ENCODE results near the gene CDK6. TPM values are rescaled to one million over a fixed set of nuclear protein-coding genes. Genes with fewer than 3 reads are reported as not detected.

CDK6 gene
- total and polyA plus RNA-seq, 2 of the 8 experiments (the other 6 are each of a cell fraction or from before 2014, with no cell fraction given): 5.9 to 18.9 TPM

GRCh38 chr7:92854501-92855238, 18.3 kb upstream of the CDK6 start (continued):
- TF ChIP-seq ATF3 (IDR thresholded peaks at IDR 0.05; ENCODE audit: insufficient read depth, low read depth, low read length): no peak
- no peak for TF ChIP-seq RAD21 (IDR thresholded peaks at IDR 0.05 in 1 of 2, conservative IDR thresholded peaks at IDR 0.05 in 1 of 2; ENCODE audit: low read depth in 2 of 2, low read length in 2 of 2)
- no peak for TF ChIP-seq TCF12 (IDR thresholded peaks at IDR 0.05; ENCODE audit: low read depth, low read length)
- no peak for TF ChIP-seq SP4 (IDR thresholded peaks at IDR 0.05; ENCODE audit: low read length)
- TF ChIP-seq, protein P1, sequence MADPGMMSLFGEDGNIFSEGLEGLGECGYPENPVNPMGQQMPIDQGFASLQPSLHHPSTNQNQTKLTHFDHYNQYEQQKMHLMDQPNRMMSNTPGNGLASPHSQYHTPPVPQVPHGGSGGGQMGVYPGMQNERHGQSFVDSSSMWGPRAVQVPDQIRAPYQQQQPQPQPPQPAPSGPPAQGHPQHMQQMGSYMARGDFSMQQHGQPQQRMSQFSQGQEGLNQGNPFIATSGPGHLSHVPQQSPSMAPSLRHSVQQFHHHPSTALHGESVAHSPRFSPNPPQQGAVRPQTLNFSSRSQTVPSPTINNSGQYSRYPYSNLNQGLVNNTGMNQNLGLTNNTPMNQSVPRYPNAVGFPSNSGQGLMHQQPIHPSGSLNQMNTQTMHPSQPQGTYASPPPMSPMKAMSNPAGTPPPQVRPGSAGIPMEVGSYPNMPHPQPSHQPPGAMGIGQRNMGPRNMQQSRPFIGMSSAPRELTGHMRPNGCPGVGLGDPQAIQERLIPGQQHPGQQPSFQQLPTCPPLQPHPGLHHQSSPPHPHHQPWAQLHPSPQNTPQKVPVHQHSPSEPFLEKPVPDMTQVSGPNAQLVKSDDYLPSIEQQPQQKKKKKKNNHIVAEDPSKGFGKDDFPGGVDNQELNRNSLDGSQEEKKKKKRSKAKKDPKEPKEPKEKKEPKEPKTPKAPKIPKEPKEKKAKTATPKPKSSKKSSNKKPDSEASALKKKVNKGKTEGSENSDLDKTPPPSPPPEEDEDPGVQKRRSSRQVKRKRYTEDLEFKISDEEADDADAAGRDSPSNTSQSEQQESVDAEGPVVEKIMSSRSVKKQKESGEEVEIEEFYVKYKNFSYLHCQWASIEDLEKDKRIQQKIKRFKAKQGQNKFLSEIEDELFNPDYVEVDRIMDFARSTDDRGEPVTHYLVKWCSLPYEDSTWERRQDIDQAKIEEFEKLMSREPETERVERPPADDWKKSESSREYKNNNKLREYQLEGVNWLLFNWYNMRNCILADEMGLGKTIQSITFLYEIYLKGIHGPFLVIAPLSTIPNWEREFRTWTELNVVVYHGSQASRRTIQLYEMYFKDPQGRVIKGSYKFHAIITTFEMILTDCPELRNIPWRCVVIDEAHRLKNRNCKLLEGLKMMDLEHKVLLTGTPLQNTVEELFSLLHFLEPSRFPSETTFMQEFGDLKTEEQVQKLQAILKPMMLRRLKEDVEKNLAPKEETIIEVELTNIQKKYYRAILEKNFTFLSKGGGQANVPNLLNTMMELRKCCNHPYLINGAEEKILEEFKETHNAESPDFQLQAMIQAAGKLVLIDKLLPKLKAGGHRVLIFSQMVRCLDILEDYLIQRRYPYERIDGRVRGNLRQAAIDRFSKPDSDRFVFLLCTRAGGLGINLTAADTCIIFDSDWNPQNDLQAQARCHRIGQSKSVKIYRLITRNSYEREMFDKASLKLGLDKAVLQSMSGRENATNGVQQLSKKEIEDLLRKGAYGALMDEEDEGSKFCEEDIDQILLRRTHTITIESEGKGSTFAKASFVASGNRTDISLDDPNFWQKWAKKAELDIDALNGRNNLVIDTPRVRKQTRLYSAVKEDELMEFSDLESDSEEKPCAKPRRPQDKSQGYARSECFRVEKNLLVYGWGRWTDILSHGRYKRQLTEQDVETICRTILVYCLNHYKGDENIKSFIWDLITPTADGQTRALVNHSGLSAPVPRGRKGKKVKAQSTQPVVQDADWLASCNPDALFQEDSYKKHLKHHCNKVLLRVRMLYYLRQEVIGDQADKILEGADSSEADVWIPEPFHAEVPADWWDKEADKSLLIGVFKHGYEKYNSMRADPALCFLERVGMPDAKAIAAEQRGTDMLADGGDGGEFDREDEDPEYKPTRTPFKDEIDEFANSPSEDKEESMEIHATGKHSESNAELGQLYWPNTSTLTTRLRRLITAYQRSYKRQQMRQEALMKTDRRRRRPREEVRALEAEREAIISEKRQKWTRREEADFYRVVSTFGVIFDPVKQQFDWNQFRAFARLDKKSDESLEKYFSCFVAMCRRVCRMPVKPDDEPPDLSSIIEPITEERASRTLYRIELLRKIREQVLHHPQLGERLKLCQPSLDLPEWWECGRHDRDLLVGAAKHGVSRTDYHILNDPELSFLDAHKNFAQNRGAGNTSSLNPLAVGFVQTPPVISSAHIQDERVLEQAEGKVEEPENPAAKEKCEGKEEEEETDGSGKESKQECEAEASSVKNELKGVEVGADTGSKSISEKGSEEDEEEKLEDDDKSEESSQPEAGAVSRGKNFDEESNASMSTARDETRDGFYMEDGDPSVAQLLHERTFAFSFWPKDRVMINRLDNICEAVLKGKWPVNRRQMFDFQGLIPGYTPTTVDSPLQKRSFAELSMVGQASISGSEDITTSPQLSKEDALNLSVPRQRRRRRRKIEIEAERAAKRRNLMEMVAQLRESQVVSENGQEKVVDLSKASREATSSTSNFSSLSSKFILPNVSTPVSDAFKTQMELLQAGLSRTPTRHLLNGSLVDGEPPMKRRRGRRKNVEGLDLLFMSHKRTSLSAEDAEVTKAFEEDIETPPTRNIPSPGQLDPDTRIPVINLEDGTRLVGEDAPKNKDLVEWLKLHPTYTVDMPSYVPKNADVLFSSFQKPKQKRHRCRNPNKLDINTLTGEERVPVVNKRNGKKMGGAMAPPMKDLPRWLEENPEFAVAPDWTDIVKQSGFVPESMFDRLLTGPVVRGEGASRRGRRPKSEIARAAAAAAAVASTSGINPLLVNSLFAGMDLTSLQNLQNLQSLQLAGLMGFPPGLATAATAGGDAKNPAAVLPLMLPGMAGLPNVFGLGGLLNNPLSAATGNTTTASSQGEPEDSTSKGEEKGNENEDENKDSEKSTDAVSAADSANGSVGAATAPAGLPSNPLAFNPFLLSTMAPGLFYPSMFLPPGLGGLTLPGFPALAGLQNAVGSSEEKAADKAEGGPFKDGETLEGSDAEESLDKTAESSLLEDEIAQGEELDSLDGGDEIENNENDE (IDR thresholded peaks at IDR 0.05; ENCODE audit: insufficient replicate concordance, low read length): no peak
- TF ChIP-seq KDM5A (IDR thresholded peaks at IDR 0.05; ENCODE audit: low read length): no peak
- no peak for TF ChIP-seq SP1 (IDR thresholded peaks at IDR 0.05; ENCODE audit: low read depth, low read length)

All from H1 (cell line).